Measurements from ENCODE around the gene EFNA2.

DNA sequence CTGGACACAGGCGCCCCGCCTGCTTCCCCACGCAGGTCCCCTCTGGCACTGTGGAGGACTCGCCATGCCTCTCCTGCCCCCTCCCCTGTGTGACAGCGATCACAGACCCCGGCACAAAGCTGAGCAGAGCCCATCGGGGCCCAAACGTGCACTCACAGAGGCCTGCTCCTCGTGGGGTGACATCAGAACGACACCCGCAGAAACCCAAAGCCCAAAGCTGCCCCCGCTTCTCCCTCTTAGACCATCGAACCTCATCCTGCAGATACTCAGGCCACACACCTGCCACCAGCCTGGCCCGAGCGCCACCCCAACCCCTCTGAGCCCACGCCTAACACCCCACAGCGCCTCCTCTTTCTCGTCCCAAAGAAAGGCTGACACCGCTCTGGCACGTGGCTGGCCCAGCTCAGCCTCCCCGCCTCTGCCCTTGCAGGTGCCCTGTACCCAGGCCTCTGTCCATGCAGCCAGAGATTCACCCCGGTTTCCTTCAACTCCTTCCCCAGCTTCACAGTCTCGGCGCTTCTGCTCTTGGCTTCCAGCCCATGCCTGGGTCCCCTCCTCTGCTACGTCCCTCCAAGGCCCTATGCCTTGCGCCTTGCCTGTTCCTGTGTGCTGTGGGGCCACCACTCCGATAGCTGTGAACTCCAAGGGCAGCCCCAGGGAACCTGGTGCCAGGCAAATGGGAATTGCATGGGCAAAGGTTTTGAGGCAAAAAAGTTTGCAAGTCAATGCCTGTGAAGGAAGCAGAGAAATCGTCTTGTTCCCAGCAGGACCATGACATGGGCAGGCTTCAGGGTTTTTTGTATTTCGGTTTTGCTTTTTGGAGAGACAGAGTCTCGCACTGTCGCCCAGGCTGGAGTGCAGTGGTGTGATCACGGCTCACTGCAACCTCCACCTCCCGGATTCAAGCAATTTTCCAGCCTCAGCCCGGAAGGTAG, 47.0 kb upstream of the EFNA2 start:
- TF ChIP-seq, protein P1, sequence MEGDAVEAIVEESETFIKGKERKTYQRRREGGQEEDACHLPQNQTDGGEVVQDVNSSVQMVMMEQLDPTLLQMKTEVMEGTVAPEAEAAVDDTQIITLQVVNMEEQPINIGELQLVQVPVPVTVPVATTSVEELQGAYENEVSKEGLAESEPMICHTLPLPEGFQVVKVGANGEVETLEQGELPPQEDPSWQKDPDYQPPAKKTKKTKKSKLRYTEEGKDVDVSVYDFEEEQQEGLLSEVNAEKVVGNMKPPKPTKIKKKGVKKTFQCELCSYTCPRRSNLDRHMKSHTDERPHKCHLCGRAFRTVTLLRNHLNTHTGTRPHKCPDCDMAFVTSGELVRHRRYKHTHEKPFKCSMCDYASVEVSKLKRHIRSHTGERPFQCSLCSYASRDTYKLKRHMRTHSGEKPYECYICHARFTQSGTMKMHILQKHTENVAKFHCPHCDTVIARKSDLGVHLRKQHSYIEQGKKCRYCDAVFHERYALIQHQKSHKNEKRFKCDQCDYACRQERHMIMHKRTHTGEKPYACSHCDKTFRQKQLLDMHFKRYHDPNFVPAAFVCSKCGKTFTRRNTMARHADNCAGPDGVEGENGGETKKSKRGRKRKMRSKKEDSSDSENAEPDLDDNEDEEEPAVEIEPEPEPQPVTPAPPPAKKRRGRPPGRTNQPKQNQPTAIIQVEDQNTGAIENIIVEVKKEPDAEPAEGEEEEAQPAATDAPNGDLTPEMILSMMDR (IDR thresholded peaks at IDR 0.05 in 4 of 5, conservative IDR thresholded peaks at IDR 0.05 in 1 of 5) = no peak
- TF ChIP-seq POLR2A (IDR thresholded peaks at IDR 0.05) = no peak

Measured in gastrocnemius medialis (tissue), 4 donors.